ENCODE data around the gene ACTN1. TPM values are rescaled to one million over a fixed set of nuclear protein-coding genes. Genes with fewer than 3 reads are reported as not detected.

Gene ACTN1
- total and polyA plus RNA-seq, 3 donors from 2014 or later: 51.0 to 82.3 (median 69.5) TPM

DNA sequence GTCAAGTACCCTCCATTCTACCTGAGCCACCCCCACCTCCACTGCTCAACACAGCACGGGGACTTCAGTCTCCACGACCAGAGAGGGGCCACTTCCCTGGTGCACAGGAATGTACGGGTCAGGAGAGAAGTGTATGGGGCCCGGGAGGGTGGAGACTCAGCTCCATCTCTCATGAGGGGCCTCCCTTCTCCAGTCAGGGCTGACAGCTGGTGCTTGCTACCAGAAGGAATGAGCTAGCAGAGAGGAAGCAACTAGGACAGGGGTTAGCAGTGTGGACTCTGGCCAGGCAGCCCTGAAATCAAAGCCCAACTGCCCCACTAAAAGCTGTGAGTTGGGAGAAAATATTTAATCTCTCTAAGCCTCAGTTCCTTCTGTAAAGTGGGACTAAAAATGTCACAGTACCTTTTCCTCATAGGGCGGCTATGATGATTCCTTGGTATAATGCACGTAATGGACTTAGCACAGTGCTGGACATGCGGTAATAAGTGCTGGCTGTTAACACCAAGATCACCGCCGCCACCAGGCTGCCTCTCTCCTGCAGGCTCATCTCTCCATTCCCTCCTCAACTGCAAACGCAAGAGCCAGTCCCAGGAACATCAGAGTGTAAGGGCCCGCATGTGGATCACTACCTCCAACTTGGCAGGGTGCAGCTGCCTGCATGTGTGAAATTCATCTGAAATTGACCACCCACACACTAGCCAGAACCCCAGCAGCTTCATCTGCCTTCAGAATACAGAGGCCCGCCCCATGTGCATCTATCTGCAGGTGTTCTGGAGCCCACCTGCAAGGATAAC is 14.6 kb downstream of the ACTN1 start:
- Histone ChIP-seq H3K36me3 (ENCODE audit: low read depth, missing control alignments) (no peaks in the 10 kb centered on the region), H3K9me3 (no peaks in the 10 kb centered on the region), H3K4me1 (peaks cover 42% of the 10 kb centered on the region), H3K4me3 (no peak overlapping the region), H3K27ac (no peak overlapping the region), H3K27me3 (no peaks in the 10 kb centered on the region)
- no peak for TF ChIP-seq POLR2A (IDR thresholded peaks at IDR 0.05)
- TF ChIP-seq, protein P1, sequence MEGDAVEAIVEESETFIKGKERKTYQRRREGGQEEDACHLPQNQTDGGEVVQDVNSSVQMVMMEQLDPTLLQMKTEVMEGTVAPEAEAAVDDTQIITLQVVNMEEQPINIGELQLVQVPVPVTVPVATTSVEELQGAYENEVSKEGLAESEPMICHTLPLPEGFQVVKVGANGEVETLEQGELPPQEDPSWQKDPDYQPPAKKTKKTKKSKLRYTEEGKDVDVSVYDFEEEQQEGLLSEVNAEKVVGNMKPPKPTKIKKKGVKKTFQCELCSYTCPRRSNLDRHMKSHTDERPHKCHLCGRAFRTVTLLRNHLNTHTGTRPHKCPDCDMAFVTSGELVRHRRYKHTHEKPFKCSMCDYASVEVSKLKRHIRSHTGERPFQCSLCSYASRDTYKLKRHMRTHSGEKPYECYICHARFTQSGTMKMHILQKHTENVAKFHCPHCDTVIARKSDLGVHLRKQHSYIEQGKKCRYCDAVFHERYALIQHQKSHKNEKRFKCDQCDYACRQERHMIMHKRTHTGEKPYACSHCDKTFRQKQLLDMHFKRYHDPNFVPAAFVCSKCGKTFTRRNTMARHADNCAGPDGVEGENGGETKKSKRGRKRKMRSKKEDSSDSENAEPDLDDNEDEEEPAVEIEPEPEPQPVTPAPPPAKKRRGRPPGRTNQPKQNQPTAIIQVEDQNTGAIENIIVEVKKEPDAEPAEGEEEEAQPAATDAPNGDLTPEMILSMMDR (IDR thresholded peaks at IDR 0.05): no peak
- intact Hi-C loops (cut with DNase I; ENCODE audit: low total_unique reads): no loop called here
- 61 to 62% methylated on average over 12 of the region's 12 CpGs for WGBS, 2 donors
- DNase-seq: no peak

GRCh38 chr14:68962681-68963080 is 16.4 kb downstream of the ACTN1 start:
- no peaks in the 10 kb centered on the region for H3K27me3 ChIP-seq
- H3K27ac ChIP-seq: no peak overlapping the region
- no peak overlapping the region for H3K4me3 ChIP-seq
- no peak for TF ChIP-seq POLR2A (IDR thresholded peaks at IDR 0.05)
- TF ChIP-seq, protein P1 (IDR thresholded peaks at IDR 0.05): no peak
- peaks cover 36% of the 10 kb centered on the region for H3K4me1 ChIP-seq
- DNase-seq: no peak
- intact Hi-C loops (cut with DNase I; ENCODE audit: low total_unique reads): no loop called here
- no peaks in the 10 kb centered on the region for H3K36me3 ChIP-seq (ENCODE audit: low read depth, missing control alignments)
- no peaks in the 10 kb centered on the region for H3K9me3 ChIP-seq
- WGBS, 2 donors: 95 to 97% methylated on average over 3 of the region's 3 CpGs

- Histone ChIP-seq H3K9me3 (no peaks in the 10 kb centered on the region), H3K27me3 (no peaks in the 10 kb centered on the region), H3K27ac (no peak overlapping the region), H3K4me3 (no peak overlapping the region), H3K36me3 (ENCODE audit: low read depth, missing control alignments) (no peaks in the 10 kb centered on the region), H3K4me1 (peaks cover 30% of the 10 kb centered on the region)
- no peak for DNase-seq
- TF ChIP-seq, protein P1 (IDR thresholded peaks at IDR 0.05): no peak
- TF ChIP-seq POLR2A (IDR thresholded peaks at IDR 0.05): no peak
- 60 to 72% methylated on average over 1 to 16 of the region's 16 CpGs for WGBS, 2 donors
- intact Hi-C loops (cut with DNase I; ENCODE audit: low total_unique reads): no loop called here
These were observed 17.1 kb downstream of the ACTN1 start for GRCh38 chr14:68961781-68962584.

DNA sequence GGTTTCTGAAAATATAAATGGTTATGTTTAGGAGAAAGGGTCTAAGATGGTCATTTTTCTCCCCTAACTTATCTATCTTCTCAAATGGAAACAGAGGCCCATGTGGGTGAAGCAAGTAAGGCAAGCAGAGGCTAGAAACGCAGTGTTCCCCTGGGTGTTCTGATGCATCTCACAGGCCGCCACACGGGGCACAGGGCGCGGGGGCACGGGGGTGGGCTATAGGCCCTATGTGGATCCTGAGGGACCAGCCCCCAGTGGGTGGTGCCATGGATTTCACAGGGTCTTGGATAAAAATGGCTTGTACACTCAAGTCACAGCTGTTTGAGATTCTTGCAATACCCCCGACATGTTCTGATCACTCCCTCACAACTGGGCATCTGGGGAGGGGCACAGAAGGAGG is 17.7 kb downstream of the ACTN1 start:
- Histone ChIP-seq H3K36me3 (ENCODE audit: low read depth, missing control alignments) (no peaks in the 10 kb centered on the region), H3K27ac (no peak overlapping the region), H3K27me3 (no peaks in the 10 kb centered on the region), H3K4me3 (no peak overlapping the region), H3K4me1 (peaks cover 28% of the 10 kb centered on the region), H3K9me3 (no peaks in the 10 kb centered on the region)
- intact Hi-C loops (cut with DNase I; ENCODE audit: low total_unique reads): no loop called here
- 82 to 86% methylated on average over 6 to 7 of the region's 7 CpGs for WGBS, 2 donors
- TF ChIP-seq, protein P1 (IDR thresholded peaks at IDR 0.05): no peak
- no peak for TF ChIP-seq POLR2A (IDR thresholded peaks at IDR 0.05)
- DNase-seq: no peak
